Measurements from ENCODE around the gene TMEM164.

Gene TMEM164

DNA sequence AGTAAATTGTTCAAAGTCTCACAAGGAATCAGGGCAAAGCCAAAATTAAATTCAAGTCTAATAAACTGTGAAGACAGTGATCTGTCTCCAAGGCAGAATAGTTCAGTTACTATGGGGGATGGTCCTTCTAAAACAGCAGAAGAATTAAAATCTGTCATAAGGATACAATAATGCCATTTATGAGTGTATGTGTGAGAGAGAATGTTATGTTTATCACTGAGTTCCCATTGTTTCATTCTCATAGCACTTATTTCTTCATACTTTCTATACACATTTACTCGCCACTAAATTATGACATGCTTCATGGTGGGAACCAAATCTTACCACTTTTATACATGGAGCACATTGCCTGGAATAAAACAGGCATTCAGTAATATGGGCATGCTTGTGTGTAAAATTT, 212.5 kb downstream of the TMEM164 start:
- DNase-seq, result no peak

DNA sequence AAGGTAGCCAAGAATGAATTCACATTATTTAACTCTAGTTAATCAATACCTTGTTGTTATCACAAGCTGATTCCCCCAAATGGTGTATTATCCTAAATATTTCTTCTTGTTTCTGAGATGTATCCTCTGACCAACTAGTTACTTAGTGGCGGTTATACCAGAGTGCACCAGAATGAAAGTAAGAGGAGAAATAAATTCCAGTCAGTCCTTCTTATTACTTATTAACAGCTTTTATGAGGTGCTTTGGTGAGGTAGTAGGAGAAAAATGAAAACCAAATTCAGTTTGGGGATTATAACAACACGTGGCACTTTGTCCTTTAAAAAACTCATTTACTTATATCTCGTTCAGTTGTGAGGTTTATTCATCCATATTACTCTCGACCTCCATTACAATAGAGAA, 213.1 kb downstream of the TMEM164 start:
- DNase-seq, result no peak

- DNase-seq, result no peak
Observed at GRCh38 chrX:110218591-110218990, 215.7 kb downstream of the TMEM164 start.

GRCh38 chrX:110219920-110220319, 217.0 kb downstream of the TMEM164 start:
- no peak for DNase-seq

GRCh38 chrX:110222497-110223257, 219.8 kb downstream of the TMEM164 start:
- no peak for DNase-seq

- DNase-seq, result no peak
Observed at GRCh38 chrX:110224926-110225617, 222.2 kb downstream of the TMEM164 start.

GRCh38 chrX:110226931-110227330, 224.0 kb downstream of the TMEM164 start:
- DNase-seq, result no peak

Data from activated naive CD4-positive, alpha-beta T cell treated with Interleukin-2 at 50 U/mL for 16 hours (primary cell).